H1 (cell line): Measurements from ENCODE around the gene RABL6. TPM values are rescaled to one million over a fixed set of nuclear protein-coding genes. Genes with fewer than 3 reads are reported as not detected.

Source experiments
- CTCF ChIA-PET: fragments of 300-600 bp; sonication (Branson Sonifier 250); formaldehyde crosslinking; loops from one replicate; lab custom pipeline; 2021; ENCODE audit not compliant: partially characterized antibody; lab: Charles Lee
- POLR2A ChIA-PET: fragments of 300-600 bp; sonication (Branson Sonifier 250); formaldehyde crosslinking; loops from one replicate; lab custom pipeline; 2021; ENCODE audit warnings: inconsistent platforms; ENCODE audit not compliant: partially characterized antibody; lab: Charles Lee
- DNase-seq, 2 experiments: peaks; one replicate each; pipeline versions ENCODE4 v3.0.0 to v3.0.0-alpha.2; 2010 to 2022; ENCODE audit warnings: low spot score in 2 of 2, low read depth in 1 of 2, mixed read lengths in 1 of 2
- FAIRE-seq: peaks from 2 replicates; lab custom pipeline; 2011; peaks lifted over from hg19 to GRCh38; lab: Jason Lieb, UNC
- H2AFZ ChIP-seq: 2 replicates; pipeline ENCODE4 v1.8.1; 2012; ENCODE audit warnings: low read length, inconsistent platforms
- H2AK5ac ChIP-seq: 2 replicates; pipeline ENCODE4 v1.6.1; 2013; ENCODE audit warnings: low read depth, low read length
- H2BK120ac ChIP-seq: replicated peaks from 2 replicates; pipeline ENCODE3; 2013; ENCODE audit warnings: low read depth, low read length, inconsistent platforms
- H2BK12ac ChIP-seq: 2 replicates; pipeline ENCODE4 v1.6.1; 2013; ENCODE audit warnings: low read depth, low read length
- H2BK15ac ChIP-seq: 2 replicates; pipeline ENCODE4 v1.6.1; 2013; ENCODE audit warnings: low read length
- H2BK20ac ChIP-seq: 2 replicates; pipeline ENCODE4 v1.6.1; 2013; ENCODE audit warnings: low read length
- H2BK5ac ChIP-seq: 2 replicates; pipeline ENCODE4 v1.6.1; 2013; ENCODE audit warnings: low read depth, low read length
- H3K14ac ChIP-seq: 2 replicates; pipeline ENCODE4 v1.6.1; 2013; ENCODE audit warnings: inconsistent platforms; ENCODE audit not compliant: insufficient read length
- H3K18ac ChIP-seq: 2 replicates; pipeline ENCODE4 v1.6.1; 2013; ENCODE audit warnings: low read length; ENCODE audit errors: extremely low read depth
- H3K23ac ChIP-seq: 2 replicates; pipeline ENCODE4 v1.6.1; 2013; ENCODE audit warnings: inconsistent platforms; ENCODE audit not compliant: insufficient read length
- H3K23me2 ChIP-seq: 2 replicates; pipeline ENCODE4 v1.6.1; 2013; ENCODE audit warnings: low read depth, low read length
- H3K27ac ChIP-seq: 2 replicates; pipeline ENCODE4 v1.6.1; 2011; ENCODE audit warnings: low read depth, low read length, inconsistent platforms
- H3K27me3 ChIP-seq, 4 experiments: replicated peaks in 1 of 4; 1 replicate in 1 of 4; 2 replicates in 3 of 4; pipeline versions ENCODE4 v1.6.1 to v1.8.1; 2011 to 2013; ENCODE audit warnings: low read length in 3 of 4, mild to moderate bottlenecking in 3 of 4, inconsistent platforms in 2 of 4, mixed read lengths in 2 of 4, moderate library complexity in 1 of 4; ENCODE audit not compliant: control insufficient read depth in 3 of 4, insufficient read depth in 3 of 4; ENCODE audit errors: extremely low read depth in 1 of 4
- H3K36me3 ChIP-seq, 4 experiments: 2 replicates each; pipeline versions ENCODE4 v1.6.1 to v1.8.1; 2011 to 2013; ENCODE audit warnings: mild to moderate bottlenecking in 4 of 4, low read length in 3 of 4, moderate library complexity in 2 of 4, control low read depth in 1 of 4, inconsistent platforms in 1 of 4; ENCODE audit not compliant: insufficient read depth in 4 of 4, control insufficient read depth in 2 of 4
- H3K4ac ChIP-seq: replicated peaks from 2 replicates; pipeline ENCODE3; 2013; ENCODE audit warnings: low read length, low read depth, mixed read lengths, inconsistent platforms; ENCODE audit not compliant: insufficient read length
- H3K4me1 ChIP-seq, 4 experiments: replicated peaks in 1 of 4; 1 replicate in 1 of 4; 2 replicates in 3 of 4; pipeline versions ENCODE4 v1.6.1 to v1.8.1; 2011 to 2013; ENCODE audit warnings: low read length in 3 of 4, inconsistent platforms in 2 of 4, mixed read lengths in 1 of 4; ENCODE audit not compliant: insufficient read depth in 4 of 4, control insufficient read depth in 3 of 4
- H3K4me2 ChIP-seq, 2 experiments: 2 replicates each; pipeline versions ENCODE4 v1.6.1 to v1.8.1; 2011 to 2013; ENCODE audit warnings: low read depth in 2 of 2, low read length in 2 of 2, control low read depth in 1 of 2, inconsistent platforms in 1 of 2, mild to moderate bottlenecking in 1 of 2; ENCODE audit not compliant: insufficient read depth in 1 of 2
- H3K4me3 ChIP-seq, 4 experiments: fragments of 200-600, 300-600 bp in 1 of 4; sonication (generic), shearing (Covaris generic), sonication (Bioruptor Twin) in 1 of 4; 2 replicates each; pipeline versions ENCODE4 v1.5.1 to v1.8.1; 2011 to 2016; ENCODE audit warnings: low read length in 4 of 4, low read depth in 3 of 4, control low read depth in 2 of 4, inconsistent platforms in 2 of 4, mild to moderate bottlenecking in 2 of 4, mixed read lengths in 1 of 4, moderate library complexity in 1 of 4; ENCODE audit not compliant: insufficient read depth in 2 of 4; ENCODE audit errors: extremely low read depth in 1 of 4
- H3K56ac ChIP-seq: replicated peaks from 2 replicates; pipeline ENCODE3; 2013; ENCODE audit warnings: low read depth, mild to moderate bottlenecking, mixed read lengths, low read length, inconsistent platforms; ENCODE audit not compliant: insufficient read length
- H3K79me1 ChIP-seq: 2 replicates; pipeline ENCODE4 v1.6.1; 2013; ENCODE audit warnings: low read depth, low read length, control low read depth
- H3K79me2 ChIP-seq, 2 experiments: 2 replicates each; pipeline versions ENCODE4 v1.6.1 to v1.8.1; 2012 to 2013; ENCODE audit warnings: low read length in 2 of 2, mild to moderate bottlenecking in 2 of 2, inconsistent platforms in 1 of 2; ENCODE audit not compliant: insufficient read depth in 2 of 2, control insufficient read depth in 1 of 2
- H3K9ac ChIP-seq, 4 experiments: replicated peaks in 1 of 4; 1 replicate in 1 of 4; 2 replicates in 3 of 4; pipeline versions ENCODE4 v1.6.1 to v1.8.1; 2011 to 2013; ENCODE audit warnings: low read depth in 3 of 4, low read length in 3 of 4, control low read depth in 2 of 4, mild to moderate bottlenecking in 2 of 4, moderate library complexity in 2 of 4, inconsistent platforms in 1 of 4; ENCODE audit errors: extremely low read depth in 1 of 4
- H3K9me3 ChIP-seq, 2 experiments: 2 replicates each; pipeline versions ENCODE4 v1.6.1 to v1.8.1; 2012 to 2013; ENCODE audit warnings: mild to moderate bottlenecking in 2 of 2, moderate library complexity in 2 of 2, control low read depth in 1 of 2, inconsistent platforms in 1 of 2, low read depth in 1 of 2, low read length in 1 of 2, mixed read lengths in 1 of 2; ENCODE audit not compliant: insufficient read depth in 2 of 2
- H4K20me1 ChIP-seq, 2 experiments: replicated peaks in 1 of 2; 2 replicates each; pipeline versions ENCODE3 to v1.8.1; 2011 to 2013; ENCODE audit warnings: inconsistent platforms in 2 of 2, low read length in 2 of 2, mild to moderate bottlenecking in 1 of 2; ENCODE audit not compliant: insufficient read depth in 2 of 2, control insufficient read depth in 1 of 2
- H4K5ac ChIP-seq: 2 replicates; pipeline ENCODE4 v1.6.1; 2013; ENCODE audit warnings: low read length, low read depth, mixed read lengths, inconsistent platforms; ENCODE audit not compliant: insufficient read length
- H4K8ac ChIP-seq: 2 replicates; pipeline ENCODE4 v1.8.0; 2013; ENCODE audit warnings: mild to moderate bottlenecking, moderate library complexity, low read length, inconsistent platforms; ENCODE audit not compliant: insufficient read depth; ENCODE audit errors: extremely low read depth
- H4K91ac ChIP-seq: replicated peaks from 2 replicates; pipeline ENCODE3; 2013; ENCODE audit warnings: low read length, mixed read lengths, inconsistent platforms; ENCODE audit not compliant: insufficient read length
- GABPA ChIP-seq: IDR thresholded peaks from 2 replicates; pipeline ENCODE4 v1.6.1; 2011; ENCODE audit warnings: mild to moderate bottlenecking, low read length, moderate library complexity, borderline replicate concordance; ENCODE audit not compliant: insufficient read depth
- HDAC2 ChIP-seq, 2 experiments: fragments of 300-600 bp in 1 of 2; sonication (generic) in 1 of 2; IDR thresholded peaks; 2 replicates each; pipeline ENCODE4 v1.6.1; 2011 to 2012; ENCODE audit warnings: low read depth in 2 of 2, low read length in 2 of 2, mild to moderate bottlenecking in 2 of 2, moderate library complexity in 2 of 2, borderline replicate concordance in 1 of 2, inconsistent platforms in 1 of 2
- JUN ChIP-seq: IDR thresholded peaks from 2 replicates; pipeline ENCODE4 v1.6.1; 2011; ENCODE audit warnings: low read depth, mild to moderate bottlenecking, improper control_type of control experiment, low read length
- POLR2AphosphoS5 ChIP-seq: IDR thresholded peaks from 2 replicates; pipeline ENCODE4 v1.6.1; 2011; ENCODE audit warnings: low read depth, low read length
- SIN3A ChIP-seq, 2 experiments: IDR thresholded peaks in 1 of 2; conservative IDR thresholded peaks in 1 of 2; 2 replicates each; pipeline ENCODE4 v1.6.1; 2011 to 2012; ENCODE audit warnings: low read length in 2 of 2, improper control_type of control experiment in 1 of 2, low read depth in 1 of 2, mild to moderate bottlenecking in 1 of 2
- TAF7 ChIP-seq: optimal IDR thresholded peaks from 2 replicates; pipeline ENCODE3; 2011; ENCODE audit warnings: low read depth, mild to moderate bottlenecking, inconsistent platforms, low read length, moderate library complexity, borderline replicate concordance
- TEAD4 ChIP-seq: IDR thresholded peaks from 2 replicates; pipeline ENCODE4 v1.6.1; 2012; ENCODE audit warnings: low read depth, low read length, inconsistent platforms, mixed read lengths
- WGBS, 2 experiments: shearing (Covaris generic) in 1 of 2; methylation state at CpG; one replicate each; pipeline versions ENCODE4 v1.1.6 to v1.1.7; 2013 to 2015; ENCODE audit warnings: low lambda C conversion rate in 2 of 2, mixed read lengths in 2 of 2, inconsistent platforms in 1 of 2, low coverage in 1 of 2, missing lambda C conversion rate in 1 of 2; ENCODE audit not compliant: insufficient replicate concordance in 2 of 2, insufficient coverage in 1 of 2, insufficient read length in 1 of 2; ENCODE audit errors: extremely low coverage in 1 of 2, missing lambda C conversion rate in 1 of 2; 5-methylcytosine and 5-hydroxymethylcytosine counted together
- polyA plus RNA-seq, 7 experiments: library from polyadenylated mRNA; depleted of rRNA in 3 of 7; stranded (reverse) in 5 of 7; unstranded in 2 of 7; fragments of >200 nt in 5 of 7; fragments of 200-250 nt in 2 of 7; gene quantifications; 1 replicate in 5 of 7; 2 replicates in 1 of 7; 4 replicates in 1 of 7; pipeline versions ENCODE4 v1.2.1 to v1.2.3, GENCODE V29; 2011 to 2013; ENCODE audit warnings: missing spikeins in 2 of 7, mixed read lengths in 2 of 7
- total RNA-seq: library from RNA; stranded (reverse); fragmentation: NEBNext Ultra II Directional; extraction: Animal tissue kit (Norgen Biotek cat#: 25700); gene quantifications from 2 replicates; pipeline ENCODE4 v1.2.1, GENCODE V29; 2021

RABL6 gene
- total and polyA plus RNA-seq, 2 of the 8 experiments (the other 6 are each of a cell fraction or from before 2014, with no cell fraction given): 70.1 to 130 TPM

- Histone ChIP-seq H3K79me2 (no peaks in the 10 kb centered on the region), H3K4me2 (peak overlapping the region in 1 of 2 experiments; percentile 27; a peak in 2 of 4 replicates), H3K23me2 (no peaks in the 10 kb centered on the region; the same call in 1 of the 2 replicates), H3K79me1 (no peaks in the 10 kb centered on the region), H2BK20ac (no peak overlapping the region), H3K9ac (no peak overlapping the region), H3K4ac (no peak overlapping the region), H2BK12ac (0 out of 2 replicates have a peak overlapping the region, but pooled peaks have one; percentile 27), H3K56ac (no peak overlapping the region), H4K20me1 (peaks cover 1 to 4% of the 10 kb centered on the region in 2 experiments), H2BK120ac (no peak overlapping the region), H2AFZ (no peak overlapping the region), H4K8ac (no peak overlapping the region), H3K18ac (peak overlapping the region; percentile 48), H3K14ac (no peak overlapping the region), H2BK5ac (peak overlapping the region; percentile 30; the same call in 1 of the 2 replicates), H4K91ac (no peak overlapping the region), H3K23ac (no peak overlapping the region), H2BK15ac (no peak overlapping the region), H3K27me3 (peaks cover 0 to 5% (median 2%) of the 10 kb centered on the region in 4 experiments; a peak in 2 of 7 replicates), H3K9me3 (no peaks in the 10 kb centered on the region; a peak in 1 of 4 replicates), H3K4me1 (peaks cover 5 to 24% (median 16%) of the 10 kb centered on the region in 4 experiments), H3K4me3 (no peak overlapping the region), H3K36me3 (peaks cover 0 to 21% (median 4%) of the 10 kb centered on the region in 4 experiments; a peak in 2 of 8 replicates), H2AK5ac (no peak overlapping the region), H4K5ac (no peak overlapping the region), H3K27ac (no peak overlapping the region)
- POLR2A ChIA-PET: interaction anchor here (0.9 to 20.5 kb wide), 9 partner anchors 5 to 107 kb away, joined by 3 to 248 read pairs (median 8); partner anchors contain the start of genes MAMDC4 and RABL6
- DNase-seq (peak in 1 of 2 experiments; percentile 70), FAIRE-seq (no peak)
- TF ChIP-seq JUN: no peak
- TF ChIP-seq HDAC2 (IDR thresholded peaks at IDR 0.05; ENCODE audit: borderline replicate concordance in 1 of 2, low read depth in 2 of 2, low read length in 2 of 2): no peak
- TF ChIP-seq GABPA: 0 out of 2 replicates have a peak, but pooled peaks have one; percentile 8
- TF ChIP-seq SIN3A (conservative IDR thresholded peaks at IDR 0.05 in 1 of 2, IDR thresholded peaks at IDR 0.05 in 1 of 2; ENCODE audit: low read depth in 1 of 2, low read length in 2 of 2): 0 out of 4 replicates have a peak, but pooled peaks of 1 of the 2 experiments have one; percentile 33
- no peak; the same call in 1 of the 2 replicates for TF ChIP-seq TEAD4
- TF ChIP-seq TAF7: no peak
- peak; percentile 64 for TF ChIP-seq POLR2AphosphoS5
- CTCF ChIA-PET: interaction anchor here (0.6 to 8.9 kb wide), 22 partner anchors 9 to 1283 kb away, joined by 3 to 131 read pairs (median 4); partner anchors contain the start of gene ABCA2
- WGBS, 2 experiments: 78% methylated on average over 27 of the region's 28 CpGs; no CpG with 5 or more reads in 1 of the 2 experiments
These were observed 33.3 kb downstream of the RABL6 start for GRCh38 chr9:136840877-136841645.
